Neutrophil (primary cell): ENCODE results near the gene PAK1IP1.
"Not testable (repeated sequence)": the region's sequence is repeated elsewhere in the genome, so short reads cannot be mapped to it uniquely, and the experiment has no call there.

Source experiments
- H3K27ac ChIP-seq: fragments of 200-600 bp; sonication (generic); 2 replicates; pipeline ENCODE4 v1.5.1; 2016; ENCODE audit warnings: mild to moderate bottlenecking, moderate library complexity
- H3K27me3 ChIP-seq: fragments of 200-600 bp; sonication (generic); 2 replicates; pipeline ENCODE4 v1.6.0; 2016; ENCODE audit warnings: mild to moderate bottlenecking
- H3K36me3 ChIP-seq: fragments of 200-600 bp; sonication (generic); 2 replicates; pipeline ENCODE4 v1.5.1; 2017
- H3K4me1 ChIP-seq, 2 experiments: fragments of 200-600 bp in 1 of 2; sonication (generic) in 1 of 2; 1 replicate in 1 of 2; 2 replicates in 1 of 2; pipeline versions ENCODE4 v1.5.1 to v1.6.1; 2013 to 2016; ENCODE audit warnings: low read depth in 1 of 2, low read length in 1 of 2, mild to moderate bottlenecking in 1 of 2, moderate library complexity in 1 of 2; ENCODE audit not compliant: control insufficient read depth in 1 of 2, insufficient read depth in 1 of 2
- H3K4me3 ChIP-seq, 2 experiments: fragments of 200-600 bp in 1 of 2; sonication (generic) in 1 of 2; 1 replicate in 1 of 2; 2 replicates in 1 of 2; pipeline ENCODE4 v1.5.1; 2013 to 2016; ENCODE audit warnings: low read depth in 1 of 2, low read length in 1 of 2, mild to moderate bottlenecking in 1 of 2, moderate library complexity in 1 of 2
- H3K9me3 ChIP-seq: fragments of 200-600 bp; sonication (generic); 2 replicates; pipeline ENCODE4 v1.5.1; 2016
- TF ChIP-seq, protein P1 (sequence below): fragments of 200-600 bp; sonication (generic); IDR thresholded peaks from 2 replicates; pipeline ENCODE4 v1.5.1; 2016; ENCODE audit warnings: antibody characterized with exemption

The PAK1IP1 gene, protein sequence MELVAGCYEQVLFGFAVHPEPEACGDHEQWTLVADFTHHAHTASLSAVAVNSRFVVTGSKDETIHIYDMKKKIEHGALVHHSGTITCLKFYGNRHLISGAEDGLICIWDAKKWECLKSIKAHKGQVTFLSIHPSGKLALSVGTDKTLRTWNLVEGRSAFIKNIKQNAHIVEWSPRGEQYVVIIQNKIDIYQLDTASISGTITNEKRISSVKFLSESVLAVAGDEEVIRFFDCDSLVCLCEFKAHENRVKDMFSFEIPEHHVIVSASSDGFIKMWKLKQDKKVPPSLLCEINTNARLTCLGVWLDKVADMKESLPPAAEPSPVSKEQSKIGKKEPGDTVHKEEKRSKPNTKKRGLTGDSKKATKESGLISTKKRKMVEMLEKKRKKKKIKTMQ

DNA sequence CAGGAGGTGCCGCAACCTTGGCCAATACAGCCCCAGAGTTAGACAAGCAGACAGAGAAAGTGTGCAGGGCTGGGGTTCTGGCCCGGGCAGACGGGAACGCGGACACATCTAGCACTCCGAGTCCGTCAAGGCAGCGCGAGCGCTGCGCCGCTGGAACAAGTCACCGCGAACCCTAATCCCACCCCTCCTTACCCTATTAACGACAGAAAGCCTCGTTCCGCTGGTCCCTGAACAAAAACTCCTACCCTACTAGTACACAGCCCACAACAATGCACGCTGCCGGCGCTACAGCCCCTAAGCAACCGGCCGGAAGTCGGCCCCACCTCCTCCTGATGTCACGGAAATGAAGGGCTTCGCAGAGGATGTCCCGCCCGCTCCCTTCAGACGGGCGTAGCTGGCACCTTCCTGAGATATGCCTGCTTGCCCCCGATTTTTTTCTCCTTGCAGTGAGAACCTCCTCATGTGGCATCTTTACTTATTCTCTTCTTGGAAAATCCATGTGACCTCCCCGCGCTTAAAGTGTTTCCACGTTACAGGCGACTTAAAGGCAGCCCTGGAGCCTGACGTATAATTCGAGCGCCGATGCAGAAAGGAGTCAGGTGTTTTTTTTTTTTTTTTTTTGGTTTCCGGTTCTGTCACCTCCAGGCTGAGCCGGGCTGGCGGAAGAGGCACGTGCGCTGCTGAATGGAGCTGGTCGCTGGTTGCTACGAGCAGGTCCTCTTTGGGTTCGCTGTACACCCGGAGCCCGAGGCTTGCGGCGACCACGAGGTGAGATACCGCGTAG lies at the start of gene PAK1IP1, which contains the start of gene C6orf52:
TSS of gene PAK1IP1 (plus strand) at position 671 of the 784 bp plus-strand sequence. CDS start at position 685, 14 bp downstream.
TSS of gene C6orf52 (minus strand) at position 315 of the 784 bp plus-strand sequence. CDS start 7,066 bp downstream, outside the sequence.
- no peaks in the 10 kb centered on the region for H3K9me3 ChIP-seq
- H3K36me3 ChIP-seq = peaks cover 3% of the 10 kb centered on the region
- H3K27me3 ChIP-seq = no peaks in the 10 kb centered on the region
- peaks cover 31 to 33% of the 10 kb centered on the region in 2 experiments for H3K4me1 ChIP-seq
- TF ChIP-seq, protein P1, sequence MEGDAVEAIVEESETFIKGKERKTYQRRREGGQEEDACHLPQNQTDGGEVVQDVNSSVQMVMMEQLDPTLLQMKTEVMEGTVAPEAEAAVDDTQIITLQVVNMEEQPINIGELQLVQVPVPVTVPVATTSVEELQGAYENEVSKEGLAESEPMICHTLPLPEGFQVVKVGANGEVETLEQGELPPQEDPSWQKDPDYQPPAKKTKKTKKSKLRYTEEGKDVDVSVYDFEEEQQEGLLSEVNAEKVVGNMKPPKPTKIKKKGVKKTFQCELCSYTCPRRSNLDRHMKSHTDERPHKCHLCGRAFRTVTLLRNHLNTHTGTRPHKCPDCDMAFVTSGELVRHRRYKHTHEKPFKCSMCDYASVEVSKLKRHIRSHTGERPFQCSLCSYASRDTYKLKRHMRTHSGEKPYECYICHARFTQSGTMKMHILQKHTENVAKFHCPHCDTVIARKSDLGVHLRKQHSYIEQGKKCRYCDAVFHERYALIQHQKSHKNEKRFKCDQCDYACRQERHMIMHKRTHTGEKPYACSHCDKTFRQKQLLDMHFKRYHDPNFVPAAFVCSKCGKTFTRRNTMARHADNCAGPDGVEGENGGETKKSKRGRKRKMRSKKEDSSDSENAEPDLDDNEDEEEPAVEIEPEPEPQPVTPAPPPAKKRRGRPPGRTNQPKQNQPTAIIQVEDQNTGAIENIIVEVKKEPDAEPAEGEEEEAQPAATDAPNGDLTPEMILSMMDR = peak; percentile 9
- H3K4me3 ChIP-seq = peak within 1 kb of the TSS; percentile 73 to 86
- H3K27ac ChIP-seq = peak within 1 kb of the TSS; percentile 95

DNA sequence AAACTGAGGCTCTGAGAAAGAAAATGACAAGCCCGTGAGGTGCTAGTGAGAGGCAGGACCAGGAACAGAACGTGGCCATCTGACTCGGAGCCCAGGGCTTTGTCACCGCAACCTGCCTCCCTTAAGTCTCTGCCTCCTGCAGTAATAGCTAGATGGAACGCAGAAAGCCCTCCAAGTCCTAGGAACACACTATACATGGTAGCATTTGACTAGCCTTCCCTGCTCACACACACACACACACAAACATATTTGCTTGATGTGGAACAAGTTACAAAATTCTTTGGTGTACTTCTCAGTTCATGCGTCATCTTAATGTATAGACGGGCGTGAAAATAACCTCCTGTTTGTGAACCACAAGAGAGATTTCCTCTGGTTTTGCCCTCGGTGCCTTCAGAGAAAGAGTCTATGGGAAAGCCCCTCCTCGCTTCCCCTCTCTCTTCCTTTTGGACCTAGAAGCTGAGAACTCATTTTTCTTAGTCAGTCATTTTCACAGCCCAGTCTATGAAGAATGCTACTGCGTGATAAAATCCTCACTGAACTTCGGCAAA lies 39.2 kb upstream of the PAK1IP1 start:
- TF ChIP-seq, protein P1 = no peak
- no peak overlapping the region for H3K27ac ChIP-seq
- H3K4me3 ChIP-seq = no peak overlapping the region
- H3K36me3 ChIP-seq = no peaks in the 10 kb centered on the region
- H3K4me1 ChIP-seq = no peaks in the 10 kb centered on the region
- peaks cover 32% of the 10 kb centered on the region for H3K27me3 ChIP-seq
- no peaks in the 10 kb centered on the region for H3K9me3 ChIP-seq

DNA sequence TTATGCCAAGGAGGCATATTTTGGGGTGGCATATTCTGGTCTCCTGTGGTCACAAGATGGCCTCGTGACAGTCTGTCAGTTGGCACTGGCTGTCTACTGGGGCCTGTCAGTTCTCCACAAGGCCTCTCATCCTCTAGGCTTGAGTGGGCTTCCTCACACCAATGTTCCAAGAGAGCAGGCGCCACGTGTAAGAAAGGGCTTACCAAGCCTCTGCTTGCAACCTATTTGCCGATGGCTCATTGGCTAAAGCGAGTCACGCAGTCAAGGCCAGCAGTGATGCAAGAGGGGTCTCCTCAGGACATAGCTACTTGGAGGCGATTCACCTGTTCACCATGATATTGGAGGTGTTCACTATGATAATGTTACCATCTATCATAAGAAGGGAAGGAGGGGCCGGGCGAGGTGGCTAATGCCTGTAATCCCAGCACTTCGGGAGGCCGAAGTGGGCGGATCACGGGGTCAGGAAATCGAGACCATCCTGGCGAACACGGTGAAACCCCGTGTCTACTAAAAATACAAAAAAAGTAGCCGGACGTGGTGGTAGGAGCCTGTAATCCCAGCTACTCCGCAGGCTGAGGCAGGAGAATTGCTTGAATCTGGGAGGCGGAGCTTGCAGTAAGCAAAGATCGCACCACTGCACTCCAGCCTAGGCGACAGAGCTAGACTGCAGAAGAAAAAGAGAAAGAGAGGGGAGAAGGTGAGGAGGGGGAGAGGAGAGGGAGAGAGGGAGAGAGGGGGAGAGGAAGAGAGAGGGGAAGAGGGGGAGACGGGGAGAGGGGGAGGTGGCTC lies 35.7 kb upstream of the PAK1IP1 start:
- H3K4me1 ChIP-seq = no peaks in the 10 kb centered on the region
- peaks cover 23% of the 10 kb centered on the region for H3K27me3 ChIP-seq
- H3K36me3 ChIP-seq = no peaks in the 10 kb centered on the region
- no peaks in the 10 kb centered on the region for H3K9me3 ChIP-seq
- TF ChIP-seq, protein P1 = no peak
- H3K4me3 ChIP-seq = peak overlapping the region in 1 of 2 experiments; percentile 29
- H3K27ac ChIP-seq = no peak overlapping the region

DNA sequence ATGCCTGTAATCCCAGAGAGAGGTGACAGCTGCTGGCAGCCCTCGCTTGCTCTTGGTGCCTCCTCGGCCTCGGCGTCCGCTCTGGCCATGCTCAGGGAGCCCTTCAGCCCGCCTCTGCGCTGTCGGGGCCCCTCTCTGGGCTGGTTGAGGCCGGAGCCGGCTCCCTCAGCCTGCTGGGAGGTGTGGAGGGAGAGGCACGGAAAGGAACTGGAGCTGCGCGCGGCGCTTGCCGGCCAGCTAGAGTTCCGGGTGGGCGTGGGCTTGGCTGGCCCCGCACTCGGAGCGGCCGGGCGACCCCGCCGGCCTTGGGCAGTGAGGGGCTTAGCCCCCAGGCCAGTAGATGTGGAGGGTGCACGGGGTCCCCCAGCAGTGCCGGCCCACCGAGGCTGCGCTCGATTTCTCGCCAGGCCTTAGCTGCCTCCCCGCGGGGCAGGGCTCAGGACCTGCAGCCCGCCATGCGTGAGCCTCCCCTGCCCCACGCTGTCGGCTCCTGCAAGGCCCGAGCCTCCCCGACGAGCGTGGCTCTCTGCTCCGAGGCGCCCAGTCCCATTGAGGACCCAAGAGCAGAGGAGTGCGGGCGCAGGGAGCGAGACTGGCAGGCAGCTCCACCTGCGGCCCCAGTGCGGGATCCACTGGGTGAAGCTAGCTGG lies 34.9 kb upstream of the PAK1IP1 start:
- no peak overlapping the region for H3K27ac ChIP-seq
- no peaks in the 10 kb centered on the region for H3K4me1 ChIP-seq
- no peaks in the 10 kb centered on the region for H3K36me3 ChIP-seq
- H3K4me3 ChIP-seq = peak overlapping the region in 1 of 2 experiments; percentile 29
- TF ChIP-seq, protein P1 = no peak
- H3K27me3 ChIP-seq = peaks cover 15% of the 10 kb centered on the region
- H3K9me3 ChIP-seq = no peaks in the 10 kb centered on the region

DNA sequence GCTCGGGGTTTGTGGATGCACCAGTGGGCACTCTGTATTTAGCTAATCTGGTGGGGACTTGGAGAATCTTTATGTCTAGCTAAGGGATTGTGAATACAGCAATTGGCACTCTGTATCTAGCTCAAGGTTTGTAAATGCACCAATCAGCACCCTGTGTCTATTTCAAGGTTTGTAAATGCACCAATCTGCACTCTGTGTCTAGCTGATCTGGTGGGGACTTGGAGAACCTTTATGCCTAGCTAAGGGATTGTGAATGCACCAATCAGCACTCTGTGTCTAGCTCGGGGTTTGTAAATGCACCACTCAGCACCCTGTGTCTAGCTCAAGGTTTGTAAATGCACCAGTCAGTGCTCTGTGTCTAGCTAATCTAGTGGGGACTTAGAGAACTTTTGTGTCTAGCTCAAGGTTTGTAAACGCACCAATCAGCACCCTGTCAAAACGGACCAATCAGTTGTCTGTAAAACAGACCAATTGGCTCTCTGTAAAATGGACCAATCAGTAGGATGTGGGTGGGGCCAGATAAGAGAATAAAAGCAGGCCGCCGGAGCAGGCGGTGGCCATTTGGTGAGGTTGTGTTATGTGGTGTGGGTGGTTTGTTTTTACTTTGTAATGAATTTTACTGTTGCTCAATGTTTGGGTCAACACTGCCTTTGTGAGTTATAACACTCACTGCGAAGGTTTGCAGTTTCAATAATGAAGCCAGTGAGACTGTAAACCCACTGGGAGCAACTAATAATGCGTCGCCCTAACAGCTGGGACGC lies 34.2 kb upstream of the PAK1IP1 start:
- H3K27ac ChIP-seq, H3K27me3 ChIP-seq, H3K36me3 ChIP-seq, H3K9me3 ChIP-seq, H3K4me3 ChIP-seq, H3K4me1 ChIP-seq: not testable (repeated sequence)
